ENCODE measurements around the gene C5orf58.

C5orf58 gene

GRCh38 chr5:170294057-170294456 lies 61.3 kb downstream of the C5orf58 start:
- Histone ChIP-seq H3K4me1 (ENCODE audit: control insufficient read depth, insufficient read depth, low read length) (no peaks in the 10 kb centered on the region), H3K9me3 (ENCODE audit: control insufficient read depth, insufficient read depth, low read depth, low read length) (no peaks in the 10 kb centered on the region; the same call in 1 of the 2 replicates), H3K27ac (ENCODE audit: extremely low read depth, low read depth, low read length) (no peak overlapping the region), H3K36me3 (ENCODE audit: control insufficient read depth in 2 of 2, insufficient read depth in 1 of 2, low read length in 2 of 2) (no peaks in the 10 kb centered on the region), H3K4me3 (ENCODE audit: low read depth, low read length) (no peak overlapping the region)
- ChIA-PET POLR2A (no interaction called here), CTCF (interaction anchor here (1.0 to 1.8 kb wide), 2 partner anchors 8 to 19 kb away, joined by 3 to 4 read pairs; no protein-coding TSS in a partner anchor)
- TF ChIP-seq YY1 (tag by site-specific recombination; IDR thresholded peaks at IDR 0.05) (no peak), ZNF169 (tag by site-specific recombination; IDR thresholded peaks at IDR 0.05) (no peak), ZNF658 (tag by site-specific recombination; IDR thresholded peaks at IDR 0.05) (no peak), ZNF157 (tag by site-specific recombination; IDR thresholded peaks at IDR 0.05) (no peak), ZBTB10 (tag by site-specific recombination; IDR thresholded peaks at IDR 0.05) (no peak)

GRCh38 chr5:170294556-170294955 lies 61.8 kb downstream of the C5orf58 start:
- Histone ChIP-seq H3K4me3 (ENCODE audit: low read depth, low read length) (no peak overlapping the region), H3K27ac (ENCODE audit: extremely low read depth, low read depth, low read length) (no peak overlapping the region), H3K9me3 (ENCODE audit: control insufficient read depth, insufficient read depth, low read depth, low read length) (no peaks in the 10 kb centered on the region), H3K36me3 (ENCODE audit: control insufficient read depth in 2 of 2, insufficient read depth in 1 of 2, low read length in 2 of 2) (no peaks in the 10 kb centered on the region), H3K4me1 (ENCODE audit: control insufficient read depth, insufficient read depth, low read length) (no peaks in the 10 kb centered on the region)
- ChIA-PET CTCF (interaction anchor here (2.9 kb wide), 1 partner anchor 27 kb away, joined by 13 read pairs; no protein-coding TSS in a partner anchor), POLR2A (no interaction called here)
- no peak for TF ChIP-seq ZFP37 (tag by site-specific recombination; IDR thresholded peaks at IDR 0.05)
- no peak for TF ChIP-seq ZEB2 (tag by site-specific recombination; IDR thresholded peaks at IDR 0.05)
- TF ChIP-seq ZNF416 (tag by site-specific recombination; IDR thresholded peaks at IDR 0.05) = no peak
- TF ChIP-seq GLI2 (tag by site-specific recombination; IDR thresholded peaks at IDR 0.05; ENCODE audit: borderline replicate concordance, low read depth) = no peak
- no peak for TF ChIP-seq ZNF26 (tag by site-specific recombination; IDR thresholded peaks at IDR 0.05)
- TF ChIP-seq ZNF768 (tag by site-specific recombination; IDR thresholded peaks at IDR 0.05) = no peak
- TF ChIP-seq ZXDB (tag by site-specific recombination; IDR thresholded peaks at IDR 0.05) = no peak
- TF ChIP-seq AEBP2 (tag by site-specific recombination; IDR thresholded peaks at IDR 0.05; ENCODE audit: borderline replicate concordance) = no peak
- TF ChIP-seq ZNF354C (tag by site-specific recombination; IDR thresholded peaks at IDR 0.05; ENCODE audit: borderline replicate concordance, low read depth) = no peak
- TF ChIP-seq SCRT1 (tag by site-specific recombination; IDR thresholded peaks at IDR 0.05; ENCODE audit: borderline replicate concordance) = no peak
- TF ChIP-seq ZNF544 (tag by site-specific recombination; IDR thresholded peaks at IDR 0.05) = no peak
- TF ChIP-seq ZNF792 (tag by site-specific recombination; IDR thresholded peaks at IDR 0.05) = no peak
- no peak for TF ChIP-seq ZNF24 (tag by site-specific recombination; IDR thresholded peaks at IDR 0.05)
- no peak for TF ChIP-seq ZNF549 (tag by site-specific recombination; IDR thresholded peaks at IDR 0.05)
- no peak for TF ChIP-seq ZNF169 (tag by site-specific recombination; IDR thresholded peaks at IDR 0.05)
- no peak for TF ChIP-seq ZNF513 (tag by site-specific recombination; IDR thresholded peaks at IDR 0.05)
- no peak for TF ChIP-seq ZNF2 (tag by site-specific recombination; IDR thresholded peaks at IDR 0.05)
- no peak for TF ChIP-seq ZNF558 (tag by site-specific recombination; IDR thresholded peaks at IDR 0.05)
- TF ChIP-seq ZNF670 (tag by site-specific recombination; IDR thresholded peaks at IDR 0.05; ENCODE audit: low read depth) = no peak
- TF ChIP-seq ZNF707 (tag by site-specific recombination; IDR thresholded peaks at IDR 0.05) = no peak
